ENCODE results near the gene FBXL16.
"Not testable (repeated sequence)": the region's sequence is repeated elsewhere in the genome, so short reads cannot be mapped to it uniquely, and the experiment has no call there.

Gene FBXL16

DNA sequence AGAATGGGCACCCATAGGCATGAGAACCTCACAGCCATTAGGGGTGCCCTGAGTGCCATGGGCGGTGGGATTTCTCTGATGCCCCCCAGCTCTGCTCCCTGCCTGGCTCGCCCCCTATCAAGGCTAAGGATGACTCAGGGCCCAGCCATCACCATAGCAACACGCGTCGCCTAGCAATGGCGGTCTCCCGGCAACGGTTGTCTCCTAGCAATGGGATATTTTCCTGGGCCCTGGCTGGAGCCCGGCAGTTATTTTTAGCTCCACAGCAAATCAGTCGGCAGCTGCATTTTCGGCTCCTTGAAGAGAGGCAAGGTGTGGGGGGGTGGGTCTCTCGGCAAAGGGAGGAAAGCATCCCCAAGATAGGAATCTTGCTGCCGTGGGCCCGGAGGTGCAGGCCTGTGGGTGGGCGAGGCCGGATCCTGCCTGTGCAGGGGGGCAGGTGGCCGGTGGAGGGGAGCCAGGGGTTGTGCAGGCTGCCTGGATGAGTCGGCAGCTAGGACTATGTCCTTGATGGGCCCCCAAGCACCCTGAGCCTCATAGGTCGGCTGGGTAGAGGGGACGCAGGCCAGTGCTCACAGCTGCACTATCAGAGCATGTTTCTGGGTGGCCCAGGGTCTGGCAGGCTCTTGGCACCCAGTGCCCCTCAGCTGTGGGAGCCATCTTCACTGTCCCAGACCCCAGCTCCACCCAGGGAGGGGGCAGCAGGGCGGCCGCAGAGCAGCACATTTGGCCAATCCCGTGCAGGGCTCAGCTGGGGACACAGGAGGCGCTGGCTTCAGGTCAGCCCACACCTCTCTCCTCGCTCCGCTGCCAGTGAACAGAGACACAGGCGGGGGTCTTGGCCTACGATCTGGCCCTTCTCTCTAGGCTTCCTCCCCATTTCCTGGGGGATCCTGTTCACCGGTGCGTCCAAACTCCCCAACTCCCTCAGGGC lies 4.2 kb upstream of the FBXL16 start:
- no peak for DNase-seq (ENCODE audit: low spot score)

DNA sequence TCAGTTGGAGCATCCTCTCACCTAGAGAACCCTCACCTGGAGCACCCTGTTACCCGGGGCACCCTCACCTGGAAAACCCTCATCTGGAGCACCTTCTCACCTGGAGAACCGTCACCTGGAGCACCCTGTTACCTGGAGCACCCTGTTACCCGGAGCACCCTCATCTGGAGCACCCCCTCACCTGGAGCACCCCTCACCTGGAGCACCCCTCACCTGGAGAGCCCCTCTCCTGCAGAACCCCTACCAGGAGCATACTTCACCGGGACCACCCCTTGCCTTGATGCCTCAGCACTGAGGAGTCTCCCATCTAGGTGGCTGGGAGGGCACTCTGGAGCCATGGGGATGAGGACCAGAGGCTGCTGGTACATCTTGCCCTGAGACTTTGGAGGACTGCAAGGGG lies 3.4 kb upstream of the FBXL16 start:
- DNase-seq (ENCODE audit: low spot score) = no peak

DNA sequence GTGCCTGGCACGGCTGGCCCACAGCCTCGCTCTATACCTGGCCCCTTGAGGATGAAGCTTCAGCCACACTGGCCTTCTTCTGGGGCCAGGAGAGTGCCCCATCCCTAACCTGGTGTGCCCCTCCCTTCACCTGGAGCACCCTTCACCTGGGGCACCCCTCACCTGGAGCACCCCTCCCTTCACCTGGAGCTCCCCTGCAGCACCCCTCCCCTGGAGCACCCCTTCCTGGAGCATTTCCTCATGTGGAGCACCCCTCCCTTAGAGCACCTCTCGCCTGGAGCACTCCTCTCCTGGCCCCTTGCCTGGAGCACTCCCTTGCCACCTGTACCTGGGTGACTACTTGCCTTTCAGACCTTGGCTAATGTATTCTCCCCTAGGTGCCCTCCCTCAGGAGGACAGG lies 2.4 kb upstream of the FBXL16 start:
- DNase-seq (ENCODE audit: low spot score) = no peak

DNA sequence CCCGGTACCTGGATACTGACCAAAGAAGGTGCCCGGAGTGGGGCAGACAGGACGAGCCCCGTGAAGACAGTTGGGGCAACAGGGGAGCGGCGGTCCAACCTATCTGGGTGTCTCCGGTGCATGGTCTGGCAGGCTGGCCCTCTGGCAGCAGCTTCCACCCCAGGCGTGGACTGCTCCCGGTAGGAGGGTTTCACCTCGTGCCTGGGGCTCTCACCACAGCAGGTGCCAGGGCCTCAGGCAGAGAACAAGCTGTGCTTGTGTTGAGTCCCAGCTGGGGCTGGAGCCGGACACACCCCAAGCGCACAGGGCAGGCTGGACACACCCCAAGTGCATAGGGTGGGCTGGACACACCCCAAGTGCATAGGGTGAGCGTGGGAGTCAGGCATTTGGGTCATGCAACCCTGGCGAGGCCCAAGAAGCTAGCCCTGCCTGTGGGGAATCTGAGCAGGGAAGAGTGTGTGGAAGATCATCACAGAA lies 1.5 kb upstream of the FBXL16 start:
- DNase-seq (ENCODE audit: low spot score) = no peak

DNA sequence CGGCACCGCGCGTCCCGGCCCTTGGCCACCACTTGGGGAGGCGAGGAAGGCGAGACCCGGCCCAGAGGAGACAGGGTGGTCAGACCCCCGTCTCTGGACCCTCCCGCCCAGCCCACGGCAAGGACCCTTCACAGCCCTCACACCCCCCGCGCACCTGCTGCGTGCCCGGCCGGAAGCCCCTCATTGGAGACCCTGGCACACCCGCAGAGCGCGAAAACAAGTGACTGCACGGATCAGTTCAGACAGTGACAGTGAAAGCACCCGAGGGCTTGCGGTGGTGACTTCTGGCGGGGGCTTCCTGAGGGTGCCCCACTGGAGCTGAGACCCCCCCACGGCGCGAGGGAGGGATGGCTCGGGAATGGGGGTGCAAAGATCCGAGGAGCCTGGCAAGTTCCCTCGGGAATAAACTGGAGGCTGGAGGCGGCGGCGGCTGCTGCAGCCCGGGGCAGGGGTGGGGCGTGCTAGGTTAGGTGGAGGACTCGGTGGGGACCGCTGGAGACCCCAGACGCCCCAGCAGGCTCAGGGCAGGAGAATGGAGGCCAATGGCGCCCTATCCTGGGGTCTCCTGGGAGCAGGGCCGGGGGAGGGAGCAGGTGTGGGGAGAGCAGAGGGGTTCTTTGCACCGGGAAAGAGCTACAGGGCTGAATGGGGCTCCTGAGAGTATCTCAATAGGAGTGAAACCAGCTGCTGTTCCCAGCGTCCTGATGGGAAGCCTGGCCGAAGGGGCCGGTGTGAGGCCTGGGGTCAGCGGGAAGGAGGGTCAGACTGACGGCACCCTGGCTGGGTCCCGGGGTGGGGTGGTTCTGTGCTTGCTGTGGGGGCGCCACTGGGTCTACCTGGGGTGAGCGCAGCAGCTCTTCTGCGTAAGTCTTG lies 824 bp upstream of the FBXL16 start:
- DNase-seq (ENCODE audit: low spot score) = no peak

DNA sequence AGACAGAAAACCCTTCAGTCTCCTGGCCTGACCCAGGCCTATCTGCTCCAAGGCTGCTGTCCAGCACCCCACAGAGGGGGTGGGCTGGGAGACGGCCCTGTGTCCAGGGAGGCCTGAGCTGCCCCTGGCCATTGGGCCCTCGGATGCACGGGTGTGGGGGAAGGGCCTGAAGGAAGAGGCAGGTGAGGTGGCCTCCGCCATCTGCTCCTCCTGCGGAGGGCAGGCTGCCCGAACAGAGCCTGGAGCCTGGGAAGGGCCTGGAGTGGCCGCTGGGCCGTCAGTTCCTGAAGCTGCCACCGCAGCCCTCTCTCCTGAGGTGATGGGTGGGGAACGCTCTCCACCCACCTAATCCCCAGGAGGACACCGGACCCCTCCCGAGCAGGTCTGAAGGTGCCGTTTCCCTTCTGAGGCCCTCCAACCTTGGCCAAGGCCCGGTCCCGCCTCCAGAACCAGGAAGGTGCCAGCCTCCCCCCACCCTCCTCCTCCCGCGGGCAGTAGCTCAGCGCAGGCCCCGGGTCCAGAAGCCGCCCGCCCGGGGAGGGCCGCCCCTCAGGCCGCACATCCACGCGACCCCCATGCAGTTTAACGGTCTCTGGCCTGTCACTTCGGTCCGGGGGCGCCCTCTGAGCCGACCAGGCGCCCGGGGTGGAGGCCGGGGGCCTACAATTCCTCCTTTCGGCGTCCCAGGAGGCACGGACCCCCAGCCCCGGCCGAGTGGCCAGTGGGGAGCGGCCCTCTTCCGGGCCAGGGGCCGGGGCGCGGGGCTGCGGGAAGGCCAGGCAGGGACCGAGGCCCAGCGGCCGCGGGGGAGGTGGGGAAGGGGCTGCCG lies 835 bp downstream of the FBXL16 start:
- no peak for DNase-seq (ENCODE audit: low spot score)

DNA sequence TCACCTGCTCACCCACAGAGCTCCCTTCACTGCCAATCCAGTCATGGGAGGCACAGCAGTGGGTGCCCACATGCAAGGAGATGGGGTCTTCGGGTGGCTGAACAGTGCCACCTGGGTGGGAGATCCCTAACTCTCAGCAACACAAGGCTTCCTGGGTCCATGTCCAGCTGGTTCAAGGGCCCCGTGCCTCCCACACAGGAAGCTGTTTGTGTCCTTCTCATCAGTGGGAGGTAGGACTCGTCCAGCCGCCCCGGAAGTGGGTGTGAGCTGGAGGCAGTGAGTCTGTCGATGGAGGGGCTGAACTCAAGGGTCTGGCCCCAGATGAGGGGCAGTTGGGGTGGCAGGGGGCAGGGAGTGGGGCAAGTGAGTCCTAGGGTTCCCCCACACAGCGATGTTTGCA lies 1.6 kb downstream of the FBXL16 start:
- no peak for DNase-seq (ENCODE audit: low spot score)

DNA sequence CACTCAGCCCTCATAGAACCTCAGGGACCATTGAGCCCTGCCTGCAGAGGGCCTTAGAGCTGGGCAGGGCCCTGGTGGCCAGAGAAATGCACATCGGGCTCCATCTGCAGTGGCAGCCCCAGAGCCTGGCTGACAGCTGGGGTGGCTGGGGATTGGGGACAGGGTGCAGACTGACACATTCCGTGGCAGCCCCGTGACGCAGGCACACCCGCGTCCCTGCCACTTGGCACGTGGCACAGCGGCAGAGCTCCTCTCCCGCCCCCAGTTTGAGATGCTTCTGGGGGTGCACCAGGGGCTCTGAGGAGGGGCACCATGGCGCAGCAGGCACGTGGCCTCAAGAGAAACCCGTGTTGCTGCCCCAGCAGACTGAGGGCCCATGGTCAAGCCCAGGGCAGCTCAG lies 2.2 kb downstream of the FBXL16 start:
- no peak for DNase-seq (ENCODE audit: low spot score)

DNA sequence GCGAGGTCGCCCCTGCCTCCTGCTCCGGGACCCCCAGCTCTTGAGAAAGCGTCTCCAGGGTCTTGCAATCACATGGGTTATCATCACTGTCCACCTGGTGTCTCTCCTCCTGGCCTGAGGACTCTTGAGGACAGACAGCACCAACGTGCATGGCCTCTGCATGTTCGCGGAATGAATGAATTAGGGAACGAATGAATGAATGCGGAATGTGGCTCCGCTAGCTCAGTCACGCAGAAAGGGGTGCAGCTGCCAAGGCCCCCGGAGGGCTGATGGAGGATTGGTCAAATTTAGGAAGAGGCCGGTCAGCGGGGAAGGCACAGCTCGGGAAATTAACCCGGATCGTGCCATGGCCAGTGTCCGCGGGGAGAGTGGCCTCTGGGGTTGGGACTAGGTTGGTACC lies 3.3 kb downstream of the FBXL16 start:
- no peak for DNase-seq (ENCODE audit: low spot score)

DNA sequence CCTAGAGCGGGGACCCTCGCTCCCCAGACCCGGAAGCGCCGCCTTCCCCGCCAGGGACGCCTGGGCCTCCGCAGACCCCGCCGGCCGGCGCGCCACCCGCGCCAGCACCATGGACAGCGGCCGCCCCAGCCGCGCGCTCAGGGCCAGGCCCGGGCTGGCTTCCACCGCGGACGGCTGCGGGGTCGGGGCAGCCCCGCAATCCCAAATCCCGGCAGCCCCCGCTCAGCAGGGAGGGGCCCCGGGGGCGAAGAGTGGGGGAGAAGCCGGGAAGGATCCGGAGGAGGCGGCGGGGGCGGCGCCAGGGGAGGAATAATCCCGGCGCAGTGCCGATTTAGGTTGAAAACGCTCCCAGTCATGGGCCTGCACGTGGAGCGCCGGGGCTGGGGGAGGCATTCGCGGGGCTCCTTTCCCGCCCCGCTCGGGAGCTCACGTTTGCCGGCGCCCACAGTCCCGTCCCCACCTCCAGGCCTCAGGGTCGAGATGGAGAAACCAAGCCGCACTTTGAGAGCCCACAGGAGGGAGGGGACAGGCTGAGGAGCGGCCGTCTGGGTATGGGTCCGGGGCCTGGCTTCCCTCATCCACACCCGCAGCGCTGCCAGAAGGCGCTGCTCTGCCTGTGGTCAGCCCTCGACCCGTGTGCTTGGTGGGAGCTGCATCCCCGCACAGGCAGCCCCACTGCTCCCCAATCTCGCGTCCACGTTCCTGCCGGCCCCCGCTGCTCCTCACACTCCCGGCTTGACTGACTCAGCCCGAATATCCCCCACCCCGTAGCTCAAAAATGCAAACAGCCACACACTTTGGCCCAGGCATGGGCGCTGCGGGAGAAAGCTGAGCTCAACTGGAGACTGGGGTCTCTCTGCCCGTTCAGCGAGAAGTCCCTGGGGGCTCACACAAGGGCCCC lies 4.7 kb downstream of the FBXL16 start:
- no peak for DNase-seq (ENCODE audit: low spot score)

DNA sequence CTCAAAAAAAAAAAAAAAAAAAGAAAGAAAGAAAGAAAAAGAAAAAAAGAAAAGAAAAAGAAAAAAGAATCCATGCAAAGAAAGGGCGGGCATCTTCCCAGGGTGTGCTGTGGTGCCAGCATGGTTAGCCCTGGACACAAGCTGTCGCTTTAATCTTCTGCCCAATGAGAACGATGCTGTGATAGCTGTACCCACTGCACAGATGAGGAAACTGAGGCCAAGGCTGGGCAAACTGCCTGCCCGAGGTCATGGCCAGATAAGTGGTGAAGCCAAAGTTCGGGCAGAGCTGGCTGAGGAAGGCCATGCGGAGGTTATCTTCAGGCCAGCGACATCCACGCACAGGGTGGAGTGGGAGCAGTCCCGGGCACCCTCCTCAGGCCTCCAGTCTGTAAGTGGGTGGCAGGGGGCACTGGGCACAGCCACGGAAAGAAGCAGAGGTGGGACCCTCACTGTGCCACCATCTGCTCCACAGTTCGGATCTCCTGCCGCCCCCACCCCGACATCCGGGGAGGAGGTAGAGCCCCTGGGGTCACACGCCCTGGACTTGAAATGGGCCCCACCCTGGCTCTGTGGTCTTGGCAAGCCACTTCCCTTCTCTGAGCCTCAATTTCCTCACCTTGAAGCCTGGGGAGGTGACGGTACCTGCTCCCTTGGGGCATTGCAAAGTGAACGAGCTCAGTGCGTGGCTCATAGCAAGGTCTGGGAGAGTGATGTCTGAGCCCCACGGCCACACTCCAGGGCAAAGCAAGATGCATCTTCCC lies 6.5 kb downstream of the FBXL16 start:
- DNase-seq (ENCODE audit: low spot score) = no peak

DNA sequence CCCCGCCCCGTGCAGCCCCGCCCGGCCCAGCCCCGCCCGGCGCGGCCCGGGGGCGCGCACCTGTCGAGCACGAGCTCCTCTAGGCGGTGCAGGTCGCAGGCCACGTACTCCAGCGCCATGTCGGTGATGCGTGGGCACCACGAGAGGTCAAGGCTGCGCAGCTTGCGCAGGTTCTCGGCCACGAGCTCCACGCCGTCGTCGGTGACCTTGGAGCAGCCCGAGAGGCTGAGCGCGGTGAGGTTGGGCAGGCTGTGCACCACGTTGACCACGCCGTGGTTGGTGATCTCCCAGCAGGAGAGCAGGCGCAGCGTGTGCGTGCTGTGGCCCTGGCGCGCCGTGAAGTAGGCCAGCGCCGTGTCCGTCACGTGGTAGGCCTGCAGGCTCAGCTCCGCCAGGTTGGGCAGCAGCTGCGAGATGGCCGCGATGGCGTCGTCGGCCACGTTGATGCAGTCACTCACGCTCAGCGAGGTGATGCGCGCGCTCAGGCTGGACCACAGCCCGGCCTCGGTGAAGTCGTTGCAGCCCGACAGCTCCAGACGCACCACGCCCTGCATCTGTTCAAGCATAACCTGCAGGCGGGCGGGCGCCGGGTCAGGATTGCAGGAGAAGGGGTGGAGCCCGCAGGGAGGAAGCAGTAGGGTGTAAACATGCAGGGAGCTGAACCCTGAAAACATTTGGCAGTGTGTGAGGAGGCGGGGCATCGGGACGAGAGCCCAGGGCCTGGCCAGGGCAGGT lies 10.1 kb downstream of the FBXL16 start:
- no peak for DNase-seq (ENCODE audit: low spot score)

DNA sequence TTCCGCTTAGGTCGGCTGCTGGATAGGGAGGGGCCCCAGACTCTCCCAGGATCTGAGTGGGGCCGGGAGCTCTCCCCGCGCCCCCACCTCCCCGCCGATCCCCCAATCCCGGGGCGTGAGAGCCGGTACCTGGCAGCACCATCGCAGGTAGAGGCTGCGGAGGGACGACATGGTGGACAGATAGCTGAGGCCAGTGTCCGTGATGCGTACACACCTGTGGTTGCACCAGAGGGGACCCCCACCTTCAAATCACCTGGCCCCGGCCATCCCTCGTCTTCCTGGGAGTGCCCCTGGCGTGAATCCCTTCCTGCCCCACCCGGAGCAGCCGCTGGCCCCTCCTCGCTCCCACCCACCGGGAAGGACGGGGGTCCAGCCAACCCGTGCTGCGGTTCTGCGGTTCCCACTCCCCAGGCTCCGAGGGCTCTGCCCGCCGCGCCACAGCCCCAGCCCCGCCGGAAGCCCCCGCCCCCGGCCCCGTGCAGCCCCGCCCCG lies 10.7 kb downstream of the FBXL16 start:
- no peak for DNase-seq (ENCODE audit: low spot score)

DNA sequence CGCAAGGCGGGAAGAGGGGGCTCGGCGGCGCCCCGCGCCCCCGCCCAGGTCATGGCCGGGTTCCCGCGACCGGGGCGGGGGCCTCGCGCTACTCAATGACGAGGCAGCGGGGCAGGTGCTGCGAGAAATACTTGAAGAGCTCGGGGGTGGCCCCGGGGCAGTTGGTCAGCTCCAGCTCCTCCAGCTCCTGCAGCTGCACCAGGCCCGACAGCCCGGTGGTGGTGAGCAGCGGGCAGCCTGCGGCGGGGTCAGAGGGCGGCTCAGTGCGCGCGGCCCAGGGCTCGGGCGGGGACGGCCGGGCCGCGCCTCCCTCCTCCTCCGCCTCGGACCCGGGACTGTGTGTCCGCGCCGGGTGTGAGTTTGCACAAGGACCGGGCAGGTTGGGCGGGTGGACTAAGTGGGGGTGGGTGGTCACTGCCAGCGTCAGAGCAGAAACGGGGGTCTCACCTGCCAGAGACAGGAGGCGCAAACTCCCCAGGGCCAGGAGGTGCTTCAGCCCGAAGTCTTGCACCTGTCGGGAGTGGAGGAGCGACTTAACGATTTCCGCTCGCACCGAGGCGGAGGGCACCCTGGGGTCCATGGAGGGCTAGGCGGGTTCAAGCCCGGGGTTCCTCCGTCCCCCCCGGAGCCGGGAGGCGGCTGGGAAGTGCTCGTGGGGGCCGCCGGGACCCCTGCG lies 11.3 kb downstream of the FBXL16 start:
- no peak for DNase-seq (ENCODE audit: low spot score)

DNA sequence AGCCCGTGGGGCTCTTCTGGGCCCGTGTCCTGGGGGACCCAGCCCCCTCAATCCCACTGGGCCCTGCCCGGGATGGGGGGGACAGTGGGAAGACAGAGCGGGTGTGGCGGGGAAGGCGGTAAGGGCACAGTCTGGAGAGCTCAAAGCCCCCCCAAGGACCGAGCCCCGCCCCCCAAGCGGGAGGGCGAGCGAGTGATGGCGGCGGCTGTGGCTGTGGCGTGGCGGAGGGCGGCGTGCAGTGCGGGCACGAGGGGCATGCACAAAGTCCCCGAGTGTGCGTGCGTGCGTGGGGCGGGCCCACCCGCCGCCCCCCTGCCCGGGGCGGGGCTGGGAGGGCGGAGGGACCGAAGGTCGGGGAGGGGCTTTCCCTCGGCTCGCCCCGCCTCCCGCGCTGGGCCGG lies 11.8 kb downstream of the FBXL16 start:
- no peak for DNase-seq (ENCODE audit: low spot score)

DNA sequence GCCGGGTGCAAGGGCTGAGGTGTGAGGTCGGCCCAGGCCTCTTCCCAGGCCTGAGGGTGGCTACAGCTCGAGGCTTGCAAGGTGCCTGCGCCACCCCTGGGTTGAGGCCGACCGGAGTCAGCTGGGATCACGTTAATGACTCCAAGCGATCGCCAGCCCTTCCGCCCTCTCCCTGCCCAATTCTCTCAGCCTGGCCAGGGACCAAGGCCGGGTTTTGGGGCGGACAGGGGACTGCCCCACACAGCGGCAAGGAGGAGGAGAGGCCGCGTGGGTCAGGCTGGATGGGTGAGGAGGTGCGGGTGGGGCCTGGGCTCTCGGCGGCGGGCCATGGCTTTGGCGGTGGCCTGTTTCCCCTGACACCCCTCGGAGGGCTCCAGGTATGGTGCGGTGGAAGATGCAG lies 12.2 kb downstream of the FBXL16 start:
- no peak for DNase-seq (ENCODE audit: low spot score)

DNA sequence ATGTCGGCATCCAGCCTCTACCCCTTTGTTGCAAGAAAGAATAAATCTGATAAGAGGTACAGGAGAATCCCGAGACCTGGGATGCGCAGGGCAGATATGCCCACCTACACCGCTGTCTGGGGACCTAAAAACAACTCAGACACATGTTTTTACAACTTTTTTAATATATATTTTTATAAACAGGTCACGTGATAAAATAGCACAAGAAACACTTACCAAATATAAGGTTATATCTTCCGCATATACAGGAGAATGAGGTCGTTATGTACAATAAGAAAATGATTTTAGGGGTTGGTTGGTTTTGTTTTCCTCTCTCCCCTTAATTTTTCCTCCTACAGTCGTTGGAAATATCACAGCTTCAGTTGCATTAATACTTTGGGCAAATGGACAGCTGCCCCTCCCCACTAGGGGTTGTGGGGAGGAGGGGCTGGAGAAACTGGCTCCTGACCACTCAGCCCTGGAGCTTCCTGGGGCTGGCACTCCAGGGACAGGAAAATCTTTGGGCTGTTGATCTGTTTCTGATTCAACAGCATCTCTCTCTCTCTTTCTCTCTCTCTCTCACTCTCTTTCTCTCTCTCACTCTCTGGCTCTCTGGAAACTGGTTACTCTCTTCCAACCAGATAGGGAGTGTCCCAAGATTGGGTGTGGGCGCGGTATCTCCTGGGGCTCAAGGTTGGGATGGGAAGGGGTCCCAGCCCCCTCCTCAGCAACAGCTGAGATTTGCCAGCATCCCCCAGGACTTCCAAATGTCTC lies 13.1 kb downstream of the FBXL16 start:
- DNase-seq (ENCODE audit: low spot score) = no peak

DNA sequence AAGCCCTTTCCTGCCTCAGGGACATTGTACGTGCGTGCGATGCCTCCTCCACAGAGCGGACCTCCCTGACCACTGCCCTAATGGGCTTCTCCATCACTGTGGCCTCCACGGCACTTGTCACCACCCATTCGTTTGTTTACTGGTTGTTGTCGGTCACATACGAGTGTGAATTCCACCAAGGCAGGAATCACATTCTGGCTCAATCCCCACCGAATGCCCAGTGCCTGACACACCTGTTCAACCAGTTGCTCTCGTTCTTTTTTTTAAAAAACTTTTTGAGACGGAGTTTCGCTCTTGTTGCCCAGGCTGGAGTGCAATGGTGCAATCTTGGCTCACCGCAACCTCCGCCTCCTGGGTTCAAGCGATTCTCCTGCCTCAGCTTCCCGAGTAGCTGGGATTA lies 14.4 kb downstream of the FBXL16 start:
- not testable (repeated sequence) for DNase-seq (ENCODE audit: low spot score)
